Upper lobe of left lung (tissue), 4 donors: Measurements from ENCODE around the gene PRKG1.

Experiments used
- EP300 ChIP-seq, 4 donors: sonication (generic); formaldehyde crosslinking; IDR thresholded peaks; one replicate each; pipeline ENCODE4 v1.5.1; 2017; ENCODE audit warnings: antibody characterized with exemption in 4 of 4, control low read depth in 2 of 4
- POLR2A ChIP-seq, 4 donors: fragments of 450-650 bp; IDR thresholded peaks; one replicate each; pipeline ENCODE4 v1.5.1; 2016 to 2017; ENCODE audit warnings: antibody characterized with exemption in 4 of 4, mild to moderate bottlenecking in 2 of 4
- POLR2AphosphoS5 ChIP-seq, 2 donors: sonication (generic); formaldehyde crosslinking; IDR thresholded peaks; one replicate each; pipeline ENCODE4 v1.5.1; 2017; ENCODE audit warnings: antibody characterized with exemption in 2 of 2
- TF ChIP-seq, protein P1 (sequence below), 6 experiments: fragments of 450-650 bp in 4 of 6; fragments of 200-600 bp in 2 of 6; sonication (generic) in 2 of 6; IDR thresholded peaks; one replicate each; pipeline ENCODE4 v1.5.1; 2016 to 2019; ENCODE audit warnings: antibody characterized with exemption in 6 of 6

DNA sequence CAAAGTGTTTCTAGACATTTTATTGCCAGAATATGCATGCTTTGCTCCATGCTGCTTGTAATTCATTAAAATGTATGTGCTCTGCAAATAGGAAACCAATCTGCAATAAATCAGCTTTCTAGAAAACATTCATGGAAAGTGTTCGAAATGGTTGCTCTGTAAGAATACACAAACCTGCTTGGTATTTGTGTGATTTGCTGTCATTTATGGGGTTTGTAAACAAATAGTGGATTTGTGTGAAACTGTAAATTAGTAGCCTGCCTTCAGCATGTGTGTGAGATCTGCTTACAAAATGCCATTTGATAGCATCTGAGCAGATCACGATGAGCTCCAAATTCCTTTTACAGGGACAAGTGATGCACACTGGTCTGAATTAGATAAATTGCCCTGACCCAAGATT, 844.2 kb downstream of the PRKG1 start:
- TF ChIP-seq, protein P1, sequence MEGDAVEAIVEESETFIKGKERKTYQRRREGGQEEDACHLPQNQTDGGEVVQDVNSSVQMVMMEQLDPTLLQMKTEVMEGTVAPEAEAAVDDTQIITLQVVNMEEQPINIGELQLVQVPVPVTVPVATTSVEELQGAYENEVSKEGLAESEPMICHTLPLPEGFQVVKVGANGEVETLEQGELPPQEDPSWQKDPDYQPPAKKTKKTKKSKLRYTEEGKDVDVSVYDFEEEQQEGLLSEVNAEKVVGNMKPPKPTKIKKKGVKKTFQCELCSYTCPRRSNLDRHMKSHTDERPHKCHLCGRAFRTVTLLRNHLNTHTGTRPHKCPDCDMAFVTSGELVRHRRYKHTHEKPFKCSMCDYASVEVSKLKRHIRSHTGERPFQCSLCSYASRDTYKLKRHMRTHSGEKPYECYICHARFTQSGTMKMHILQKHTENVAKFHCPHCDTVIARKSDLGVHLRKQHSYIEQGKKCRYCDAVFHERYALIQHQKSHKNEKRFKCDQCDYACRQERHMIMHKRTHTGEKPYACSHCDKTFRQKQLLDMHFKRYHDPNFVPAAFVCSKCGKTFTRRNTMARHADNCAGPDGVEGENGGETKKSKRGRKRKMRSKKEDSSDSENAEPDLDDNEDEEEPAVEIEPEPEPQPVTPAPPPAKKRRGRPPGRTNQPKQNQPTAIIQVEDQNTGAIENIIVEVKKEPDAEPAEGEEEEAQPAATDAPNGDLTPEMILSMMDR (IDR thresholded peaks at IDR 0.05), result no peak
- no peak for TF ChIP-seq POLR2AphosphoS5 (IDR thresholded peaks at IDR 0.05)
- no peak for TF ChIP-seq POLR2A (IDR thresholded peaks at IDR 0.05)
- no peak for TF ChIP-seq EP300 (IDR thresholded peaks at IDR 0.05)
